Uterus (tissue), 4 donors: ENCODE results near the gene KCNJ13. TPM values are rescaled to one million over a fixed set of nuclear protein-coding genes. Genes with fewer than 3 reads are reported as not detected.

ENCODE experiments used
- DNase-seq, 2 donors: peaks; one replicate each; pipeline ENCODE4 v3.0.0-alpha.2; 2019 to 2020
- H3K27ac ChIP-seq, 2 donors: fragments of 200-600 bp; sonication (generic); 1 replicate in 1 of 2; 2 replicates in 1 of 2; pipeline ENCODE4 v1.5.1; 2016 to 2018
- H3K27me3 ChIP-seq, 2 donors: fragments of 200-600 bp; sonication (generic); one replicate each; pipeline ENCODE4 v1.5.1; 2018 to 2019; ENCODE audit warnings: control low read depth in 1 of 2
- H3K36me3 ChIP-seq, 2 donors: fragments of 200-600 bp; sonication (generic); one replicate each; pipeline ENCODE4 v1.5.1; 2019; ENCODE audit warnings: control low read depth in 1 of 2
- H3K4me1 ChIP-seq, 2 donors: fragments of 200-600 bp; sonication (generic); one replicate each; pipeline ENCODE4 v1.5.1; 2018 to 2019; ENCODE audit warnings: control low read depth in 1 of 2
- H3K4me3 ChIP-seq, 2 donors: fragments of 200-600 bp; sonication (generic); 1 replicate in 1 of 2; 2 replicates in 1 of 2; pipeline ENCODE4 v1.5.1; 2018 to 2019; ENCODE audit warnings: mild to moderate bottlenecking in 1 of 2
- H3K9me3 ChIP-seq, 2 donors: fragments of 200-600 bp; sonication (generic); one replicate each; pipeline ENCODE4 v1.5.1; 2019; ENCODE audit warnings: control low read depth in 1 of 2
- POLR2A ChIP-seq, 2 donors: fragments of 450-650 bp; IDR thresholded peaks; one replicate each; pipeline ENCODE4 v1.6.1; 2016; ENCODE audit warnings: antibody characterized with exemption in 2 of 2, mild to moderate bottlenecking in 1 of 2, moderate library complexity in 1 of 2
- intact Hi-C: fragments of 100-400 bp; cut with DNase I; formaldehyde crosslinking; loops from one replicate; pipeline ENCODE4 v1.15.1; 2023; ENCODE audit warnings: low total_unique reads
- total RNA-seq, 4 donors: library from RNA; depleted of rRNA in 3 of 4; stranded (reverse); fragments of >200 nt in 3 of 4; gene quantifications; one replicate each; pipeline versions ENCODE4 v1.1.0 to v1.2.4, GENCODE V29; 2014 to 2023
- TF ChIP-seq, protein P1 (sequence below), 4 experiments: fragments of 200-600 bp in 2 of 4; fragments of 450-650 bp in 2 of 4; sonication (generic) in 2 of 4; IDR thresholded peaks; one replicate each; pipeline ENCODE4 v1.5.1; 2016 to 2019; ENCODE audit warnings: antibody characterized with exemption in 4 of 4, mild to moderate bottlenecking in 2 of 4, moderate library complexity in 1 of 4
- donor health status: DM: yes; HTN: yes; CAD: no.

Gene KCNJ13
- total RNA-seq, 4 donors from 2014 or later = not detected

DNA sequence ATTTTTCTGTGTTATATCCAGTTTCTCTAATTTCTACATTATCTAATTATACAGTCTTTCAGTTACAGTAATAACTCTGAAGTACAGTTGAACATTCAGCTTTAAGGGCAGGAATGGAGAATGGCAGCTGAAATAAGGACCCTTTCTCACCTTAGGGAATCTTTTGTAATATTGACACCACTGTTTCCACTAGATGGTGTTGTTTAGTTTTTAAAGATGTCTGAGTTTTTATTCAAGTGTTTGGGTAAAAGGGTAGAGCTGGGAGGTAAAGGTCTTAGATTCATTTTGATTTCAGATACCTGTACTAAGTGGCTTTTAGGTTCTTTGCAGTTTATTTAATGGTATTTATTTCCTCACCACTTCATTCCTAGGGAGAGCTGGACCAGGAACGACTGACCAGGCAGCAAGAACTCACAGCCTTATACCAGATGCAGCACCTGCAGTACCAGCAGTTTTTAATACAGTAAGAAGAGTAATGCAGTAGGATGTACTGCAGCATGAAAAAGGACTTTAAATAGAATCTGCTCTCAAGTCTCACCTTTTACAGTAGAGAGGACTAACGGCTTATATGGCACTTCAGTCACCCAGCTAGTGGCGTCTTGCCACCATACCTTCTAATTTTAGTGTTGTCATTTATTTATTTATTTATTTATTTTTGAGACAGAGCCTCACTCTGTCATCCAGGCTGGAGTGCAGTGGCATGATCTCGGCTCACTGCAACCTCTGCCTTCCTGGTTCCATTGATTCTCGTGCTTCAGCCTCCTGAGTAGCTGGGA lies 33.2 kb upstream of the KCNJ13 start:
- intact Hi-C loops = no loop called here
- no peaks in the 10 kb centered on the region for H3K27me3 ChIP-seq
- no peaks in the 10 kb centered on the region for H3K4me1 ChIP-seq
- H3K27ac ChIP-seq = no peak overlapping the region
- no peak for DNase-seq
- H3K4me3 ChIP-seq = no peak overlapping the region
- H3K36me3 ChIP-seq = no peaks in the 10 kb centered on the region
- TF ChIP-seq, protein P1, sequence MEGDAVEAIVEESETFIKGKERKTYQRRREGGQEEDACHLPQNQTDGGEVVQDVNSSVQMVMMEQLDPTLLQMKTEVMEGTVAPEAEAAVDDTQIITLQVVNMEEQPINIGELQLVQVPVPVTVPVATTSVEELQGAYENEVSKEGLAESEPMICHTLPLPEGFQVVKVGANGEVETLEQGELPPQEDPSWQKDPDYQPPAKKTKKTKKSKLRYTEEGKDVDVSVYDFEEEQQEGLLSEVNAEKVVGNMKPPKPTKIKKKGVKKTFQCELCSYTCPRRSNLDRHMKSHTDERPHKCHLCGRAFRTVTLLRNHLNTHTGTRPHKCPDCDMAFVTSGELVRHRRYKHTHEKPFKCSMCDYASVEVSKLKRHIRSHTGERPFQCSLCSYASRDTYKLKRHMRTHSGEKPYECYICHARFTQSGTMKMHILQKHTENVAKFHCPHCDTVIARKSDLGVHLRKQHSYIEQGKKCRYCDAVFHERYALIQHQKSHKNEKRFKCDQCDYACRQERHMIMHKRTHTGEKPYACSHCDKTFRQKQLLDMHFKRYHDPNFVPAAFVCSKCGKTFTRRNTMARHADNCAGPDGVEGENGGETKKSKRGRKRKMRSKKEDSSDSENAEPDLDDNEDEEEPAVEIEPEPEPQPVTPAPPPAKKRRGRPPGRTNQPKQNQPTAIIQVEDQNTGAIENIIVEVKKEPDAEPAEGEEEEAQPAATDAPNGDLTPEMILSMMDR (IDR thresholded peaks at IDR 0.05) = no peak
- no peak for TF ChIP-seq POLR2A (IDR thresholded peaks at IDR 0.05)
- no peaks in the 10 kb centered on the region for H3K9me3 ChIP-seq

DNA sequence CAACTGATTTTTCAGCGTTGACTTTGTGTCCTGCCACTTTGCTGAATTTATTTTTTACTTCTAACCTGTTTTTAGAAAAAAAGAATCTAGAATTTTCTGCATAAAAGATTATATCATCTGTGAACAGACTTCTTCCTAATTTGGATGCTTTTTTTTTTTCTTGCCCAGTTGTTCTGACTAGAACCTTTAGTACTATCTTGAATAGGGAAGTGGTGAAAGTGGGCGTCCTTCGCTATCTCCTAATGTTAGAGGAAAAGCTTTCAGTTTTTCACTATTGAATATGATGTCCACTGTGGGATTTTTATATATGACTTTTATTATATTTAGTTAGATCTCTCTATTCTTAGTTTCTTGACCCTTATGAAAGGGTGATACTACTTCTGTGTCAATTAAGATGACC lies 25.7 kb upstream of the KCNJ13 start:
- no peaks in the 10 kb centered on the region for H3K27me3 ChIP-seq
- intact Hi-C loops = no loop called here
- peaks cover 0 to 7% of the 10 kb centered on the region in 2 donors for H3K9me3 ChIP-seq
- TF ChIP-seq POLR2A (IDR thresholded peaks at IDR 0.05) = no peak
- TF ChIP-seq, protein P1 (IDR thresholded peaks at IDR 0.05) = no peak
- H3K27ac ChIP-seq = no peak overlapping the region
- no peak overlapping the region for H3K4me3 ChIP-seq
- DNase-seq = no peak
- H3K36me3 ChIP-seq = no peaks in the 10 kb centered on the region
- H3K4me1 ChIP-seq = no peaks in the 10 kb centered on the region

DNA sequence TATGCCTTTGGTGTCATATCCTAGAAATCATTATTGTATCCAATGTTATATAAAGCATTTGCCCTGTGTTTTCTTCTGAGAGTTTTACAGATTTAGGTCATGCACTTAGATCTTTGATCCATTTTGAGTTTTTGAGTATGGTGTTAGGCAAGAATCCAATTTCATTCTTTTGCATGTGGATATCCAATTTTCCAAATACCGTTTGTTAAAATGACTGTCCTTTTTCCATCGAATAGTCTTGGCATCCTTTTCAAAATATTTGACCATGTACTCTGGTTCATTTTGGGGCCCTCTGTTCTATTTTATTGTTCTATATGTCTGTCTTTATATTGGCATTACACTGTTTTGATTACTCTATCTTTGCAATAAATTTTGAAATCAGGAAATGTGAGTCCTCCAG lies 23.8 kb upstream of the KCNJ13 start:
- Histone ChIP-seq H3K27me3 (no peaks in the 10 kb centered on the region), H3K36me3 (no peaks in the 10 kb centered on the region), H3K4me3 (no peak overlapping the region), H3K4me1 (no peaks in the 10 kb centered on the region), H3K27ac (no peak overlapping the region), H3K9me3 (peaks cover 0 to 7% of the 10 kb centered on the region in 2 donors)
- intact Hi-C loops = no loop called here
- DNase-seq = no peak
- TF ChIP-seq POLR2A (IDR thresholded peaks at IDR 0.05) = no peak
- TF ChIP-seq, protein P1 (IDR thresholded peaks at IDR 0.05) = no peak

DNA sequence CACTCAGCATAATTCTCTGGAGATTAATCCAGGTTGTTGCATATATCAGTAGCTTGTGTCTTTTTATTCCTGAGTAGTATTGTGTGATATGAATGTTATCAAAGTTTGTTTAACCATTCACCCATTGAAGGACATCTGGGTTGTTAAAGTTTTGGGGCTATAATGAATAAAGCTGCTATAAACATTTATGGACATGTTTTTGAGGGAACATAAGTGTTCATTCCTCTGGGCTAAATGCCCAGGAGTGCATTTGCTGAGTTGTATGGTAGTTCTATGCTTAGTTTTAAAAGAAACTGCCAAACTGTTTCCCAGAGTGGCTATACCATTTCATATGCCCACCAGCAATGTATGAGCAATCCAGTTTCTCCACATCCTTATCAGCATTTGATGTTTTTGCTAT lies 21.8 kb upstream of the KCNJ13 start:
- Histone ChIP-seq H3K4me1 (no peaks in the 10 kb centered on the region), H3K27me3 (no peaks in the 10 kb centered on the region), H3K4me3 (no peak overlapping the region), H3K36me3 (no peaks in the 10 kb centered on the region), H3K9me3 (peaks cover 0 to 7% of the 10 kb centered on the region in 2 donors), H3K27ac (no peak overlapping the region)
- no peak for DNase-seq
- TF ChIP-seq POLR2A (IDR thresholded peaks at IDR 0.05) = no peak
- TF ChIP-seq, protein P1 (IDR thresholded peaks at IDR 0.05) = no peak
- intact Hi-C loops = no loop called here

DNA sequence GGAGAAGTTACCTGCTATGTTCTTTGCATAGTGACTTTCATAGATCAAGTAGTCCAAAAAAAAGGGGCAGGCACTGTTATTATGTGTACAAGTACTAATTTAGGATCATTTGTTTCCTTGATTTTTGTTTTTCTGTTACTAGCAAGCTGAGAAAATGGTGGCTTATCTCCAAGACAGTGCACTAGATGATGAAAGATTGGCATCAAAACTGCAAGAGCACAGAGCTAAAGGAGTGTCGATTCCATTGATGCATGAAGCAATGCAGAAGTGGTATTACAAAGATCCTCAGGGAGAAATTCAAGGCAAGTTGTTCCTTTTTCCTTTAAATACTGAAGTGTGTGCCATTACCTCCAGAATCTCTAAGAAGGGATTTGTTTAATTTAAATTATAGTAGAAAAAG lies 19.6 kb upstream of the KCNJ13 start:
- Histone ChIP-seq H3K9me3 (no peaks in the 10 kb centered on the region), H3K4me3 (no peak overlapping the region), H3K4me1 (no peaks in the 10 kb centered on the region), H3K27me3 (no peaks in the 10 kb centered on the region), H3K36me3 (no peaks in the 10 kb centered on the region), H3K27ac (no peak overlapping the region)
- intact Hi-C loops = no loop called here
- no peak for DNase-seq
- no peak for TF ChIP-seq POLR2A (IDR thresholded peaks at IDR 0.05)
- TF ChIP-seq, protein P1 (IDR thresholded peaks at IDR 0.05) = no peak
